Nephron (organoid): ENCODE measurements around the gene MYO1D.
"Not testable (repeated sequence)": the region's sequence is repeated elsewhere in the genome, so short reads cannot be mapped to it uniquely, and the experiment has no call there.

ENCODE experiments used
- H3K27ac Mint-ChIP-seq, 3 experiments: 2 replicates each; pipeline ENCODE4 v1.8.0; 2020; ENCODE audit warnings: mixed read lengths in 3 of 3, mild to moderate bottlenecking in 2 of 3, moderate library complexity in 1 of 3
- H3K27me3 Mint-ChIP-seq: 2 replicates; pipeline ENCODE4 v1.8.0; 2021; ENCODE audit warnings: low read depth, mild to moderate bottlenecking, moderate library complexity, mixed read lengths
- H3K36me3 Mint-ChIP-seq: 2 replicates; pipeline ENCODE4 v1.8.0; 2020; ENCODE audit warnings: low read depth, mixed read lengths
- H3K4me1 Mint-ChIP-seq: 2 replicates; pipeline ENCODE4 v1.8.0; 2020; ENCODE audit warnings: mixed read lengths
- H3K4me3 Mint-ChIP-seq, 3 experiments: 2 replicates each; pipeline ENCODE4 v1.8.0; 2020; ENCODE audit warnings: mild to moderate bottlenecking in 3 of 3, mixed read lengths in 3 of 3, moderate library complexity in 2 of 3
- H3K9me3 Mint-ChIP-seq: 2 replicates; pipeline ENCODE4 v1.8.0; 2020; ENCODE audit warnings: mixed read lengths
- CTCF ChIP-seq, 3 experiments: fragments of 200-600 bp; sonication (generic); IDR thresholded peaks; one replicate each; pipeline ENCODE4 v1.5.0; 2021; ENCODE audit warnings: antibody characterized with exemption in 3 of 3; ENCODE audit not compliant: unreplicated experiment in 3 of 3

MYO1D gene

GRCh38 chr17:32525122-32525521 is 351.8 kb downstream of the MYO1D start:
- no peak for TF ChIP-seq CTCF (IDR thresholded peaks at IDR 0.05; ENCODE audit: unreplicated experiment in 3 of 3)
- Mint-ChIP-seq H3K4me1 (peaks cover 41% of the 10 kb centered on the region), H3K4me3 (peak overlapping the region in 1 of 3 experiments; percentile 31), H3K36me3 (peaks cover 4% of the 10 kb centered on the region), H3K27ac (peak overlapping the region in 2 of 3 experiments; percentile 13 to 76), H3K27me3 (peaks cover 5% of the 10 kb centered on the region), H3K9me3 (no peaks in the 10 kb centered on the region)

- not testable (repeated sequence) for H3K9me3 Mint-ChIP-seq
- peaks cover 47% of the 10 kb centered on the region for H3K4me1 Mint-ChIP-seq
Observed at GRCh38 chr17:32524553-32524880, 352.4 kb downstream of the MYO1D start.

GRCh38 chr17:32523827-32524552 is 352.9 kb downstream of the MYO1D start:
- H3K27ac Mint-ChIP-seq, result no peak overlapping the region
- no peaks in the 10 kb centered on the region for H3K9me3 Mint-ChIP-seq
- H3K4me3 Mint-ChIP-seq, result no peak overlapping the region
- peaks cover 5% of the 10 kb centered on the region for H3K27me3 Mint-ChIP-seq
- TF ChIP-seq CTCF (IDR thresholded peaks at IDR 0.05; ENCODE audit: unreplicated experiment in 3 of 3), result no peak
- peaks cover 4% of the 10 kb centered on the region for H3K36me3 Mint-ChIP-seq
- peaks cover 48% of the 10 kb centered on the region for H3K4me1 Mint-ChIP-seq

More at GRCh38 chr17:32524553-32524880, 352.4 kb downstream of the MYO1D start:
- H3K27ac Mint-ChIP-seq, H3K4me3 Mint-ChIP-seq, H3K36me3 Mint-ChIP-seq, H3K27me3 Mint-ChIP-seq: not testable (repeated sequence)

- H3K27ac Mint-ChIP-seq, result no peak overlapping the region
- no peak overlapping the region for H3K4me3 Mint-ChIP-seq
- no peaks in the 10 kb centered on the region for H3K36me3 Mint-ChIP-seq
- peaks cover 48% of the 10 kb centered on the region for H3K4me1 Mint-ChIP-seq
- H3K27me3 Mint-ChIP-seq, result peaks cover 5% of the 10 kb centered on the region
- TF ChIP-seq CTCF (IDR thresholded peaks at IDR 0.05; ENCODE audit: unreplicated experiment in 3 of 3), result no peak
- no peaks in the 10 kb centered on the region for H3K9me3 Mint-ChIP-seq
Observed at GRCh38 chr17:32523017-32523680, 353.8 kb downstream of the MYO1D start.

GRCh38 chr17:32520737-32521404 is 356.1 kb downstream of the MYO1D start:
- Mint-ChIP-seq H3K9me3 (no peaks in the 10 kb centered on the region), H3K36me3 (no peaks in the 10 kb centered on the region), H3K27ac (peak overlapping the region; percentile 77 to 93 (median 80)), H3K27me3 (peaks cover 5% of the 10 kb centered on the region), H3K4me3 (peak overlapping the region; percentile 75 to 88 (median 84)), H3K4me1 (peaks cover 62% of the 10 kb centered on the region)
- TF ChIP-seq CTCF (IDR thresholded peaks at IDR 0.05; ENCODE audit: unreplicated experiment in 3 of 3), result no peak

GRCh38 chr17:32520104-32520701 is 356.7 kb downstream of the MYO1D start:
- H3K4me3 Mint-ChIP-seq, result peak overlapping the region; percentile 75 to 88 (median 84)
- H3K36me3 Mint-ChIP-seq, result no peaks in the 10 kb centered on the region
- H3K27ac Mint-ChIP-seq, result peak overlapping the region; percentile 77 to 93 (median 80)
- no peaks in the 10 kb centered on the region for H3K9me3 Mint-ChIP-seq
- TF ChIP-seq CTCF (IDR thresholded peaks at IDR 0.05; ENCODE audit: unreplicated experiment in 3 of 3), result no peak
- peaks cover 62% of the 10 kb centered on the region for H3K4me1 Mint-ChIP-seq
- H3K27me3 Mint-ChIP-seq, result peaks cover 5% of the 10 kb centered on the region
